SH-SY5Y (cell line): ENCODE results near the gene OSBPL3.

Experiments used
- GATA2 ChIP-seq: IDR thresholded peaks from 2 replicates; pipeline ENCODE4 v1.6.1; 2011; ENCODE audit warnings: mild to moderate bottlenecking, low read depth, low read length
- GATA3 ChIP-seq: IDR thresholded peaks from 2 replicates; pipeline ENCODE4 v1.6.1; 2011; ENCODE audit warnings: low read depth, mild to moderate bottlenecking, low read length, moderate library complexity

- TF ChIP-seq GATA2 (no peak), GATA3 (no peak)
Measured at GRCh38 chr7:24862461-24862860, 117.5 kb downstream of the OSBPL3 start.
